Sigmoid colon (tissue), 4 donors: Measurements from ENCODE around the gene NT5C3A.
"Not testable (repeated sequence)": the region's sequence is repeated elsewhere in the genome, so short reads cannot be mapped to it uniquely, and the experiment has no call there.

Experiments
- CTCF ChIP-seq, 4 experiments: fragments of 450-650 bp in 3 of 4; fragments of 200-600 bp in 1 of 4; IDR thresholded peaks; one replicate each; pipeline ENCODE4 v1.5.1; 2016 to 2019; ENCODE audit warnings: antibody characterized with exemption in 4 of 4, mild to moderate bottlenecking in 3 of 4, moderate library complexity in 2 of 4
- POLR2A ChIP-seq, 2 donors: fragments of 450-650 bp; IDR thresholded peaks; one replicate each; pipeline ENCODE4 v1.6.1; 2016; ENCODE audit warnings: antibody characterized with exemption in 2 of 2, mild to moderate bottlenecking in 2 of 2, moderate library complexity in 2 of 2
- POLR2AphosphoS5 ChIP-seq, 4 donors: sonication (generic); formaldehyde crosslinking; IDR thresholded peaks; one replicate each; pipeline ENCODE4 v1.6.1; 2017; ENCODE audit warnings: antibody characterized with exemption in 4 of 4

DNA sequence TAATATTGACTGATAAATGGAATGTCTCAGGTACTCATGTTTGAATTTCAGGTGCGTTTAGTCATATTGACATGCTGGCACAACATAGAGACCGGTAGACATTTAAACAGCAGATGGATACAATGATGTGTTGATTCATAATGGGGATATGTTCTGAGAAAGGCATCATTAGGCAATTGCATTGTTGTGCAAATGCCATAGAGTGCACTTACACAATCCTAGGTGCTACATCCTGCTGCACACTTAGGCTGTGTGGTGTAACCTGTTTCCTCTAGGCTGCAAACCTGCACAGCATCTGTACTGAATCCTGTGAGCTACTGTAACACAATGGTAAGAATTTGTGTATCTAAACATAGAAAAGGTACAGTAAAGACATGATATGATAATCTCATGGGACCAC lies 85.4 kb downstream of the NT5C3A start:
- not testable (repeated sequence) for TF ChIP-seq CTCF, POLR2A, POLR2AphosphoS5 (IDR thresholded peaks at IDR 0.05)
